Fibroblast of lung (primary cell): Measurements from ENCODE around the gene SYP.

ENCODE experiments used
- EZH2 ChIP-seq: IDR thresholded peaks from 2 replicates; pipeline ENCODE4 v1.5.1; 2012; ENCODE audit warnings: low read length, control low read depth, mild to moderate bottlenecking; ENCODE audit errors: missing control alignments
- TF ChIP-seq, protein P1 (sequence below), 2 donors: IDR thresholded peaks in 1 of 2; conservative IDR thresholded peaks in 1 of 2; 1 replicate in 1 of 2; 2 replicates in 1 of 2; pipeline ENCODE4 v1.5.1; 2011 to 2012; ENCODE audit warnings: low read length in 2 of 2, control low read depth in 1 of 2, inconsistent platforms in 1 of 2, low read depth in 1 of 2, mild to moderate bottlenecking in 1 of 2

DNA sequence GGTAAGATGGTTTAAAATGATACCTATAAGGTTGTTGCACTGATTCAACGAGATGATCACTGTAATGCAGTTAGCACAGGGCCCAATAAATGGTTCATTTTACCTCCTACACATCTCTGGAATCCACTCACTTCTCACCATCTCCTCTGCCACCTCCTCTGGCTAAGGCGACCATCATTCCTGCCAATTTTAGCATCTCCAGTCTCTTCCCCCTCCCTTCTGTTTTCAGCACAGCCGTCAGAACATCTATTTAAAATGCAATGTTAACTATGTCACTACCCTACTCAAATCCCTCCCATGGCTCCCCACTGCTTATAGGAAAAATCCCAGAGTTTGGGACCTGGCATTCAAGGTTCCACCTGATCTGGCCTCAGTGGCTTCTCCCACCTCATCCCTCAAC lies 3.5 kb upstream of the SYP start:
- no peak for TF ChIP-seq EZH2
- TF ChIP-seq, protein P1, sequence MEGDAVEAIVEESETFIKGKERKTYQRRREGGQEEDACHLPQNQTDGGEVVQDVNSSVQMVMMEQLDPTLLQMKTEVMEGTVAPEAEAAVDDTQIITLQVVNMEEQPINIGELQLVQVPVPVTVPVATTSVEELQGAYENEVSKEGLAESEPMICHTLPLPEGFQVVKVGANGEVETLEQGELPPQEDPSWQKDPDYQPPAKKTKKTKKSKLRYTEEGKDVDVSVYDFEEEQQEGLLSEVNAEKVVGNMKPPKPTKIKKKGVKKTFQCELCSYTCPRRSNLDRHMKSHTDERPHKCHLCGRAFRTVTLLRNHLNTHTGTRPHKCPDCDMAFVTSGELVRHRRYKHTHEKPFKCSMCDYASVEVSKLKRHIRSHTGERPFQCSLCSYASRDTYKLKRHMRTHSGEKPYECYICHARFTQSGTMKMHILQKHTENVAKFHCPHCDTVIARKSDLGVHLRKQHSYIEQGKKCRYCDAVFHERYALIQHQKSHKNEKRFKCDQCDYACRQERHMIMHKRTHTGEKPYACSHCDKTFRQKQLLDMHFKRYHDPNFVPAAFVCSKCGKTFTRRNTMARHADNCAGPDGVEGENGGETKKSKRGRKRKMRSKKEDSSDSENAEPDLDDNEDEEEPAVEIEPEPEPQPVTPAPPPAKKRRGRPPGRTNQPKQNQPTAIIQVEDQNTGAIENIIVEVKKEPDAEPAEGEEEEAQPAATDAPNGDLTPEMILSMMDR (conservative IDR thresholded peaks at IDR 0.05 in 1 of 2, IDR thresholded peaks at IDR 0.05 in 1 of 2; ENCODE audit: low read depth in 1 of 2, low read length in 2 of 2), result no peak
